AG09309 (cell line): ENCODE measurements around the gene COQ8A.

ENCODE experiments used
- DNase-seq: peaks from one replicate; pipeline ENCODE4 v3.0.0-alpha.2; 2010; ENCODE audit warnings: low read depth
- H3K4me3 ChIP-seq: 2 replicates; pipeline ENCODE4 v1.5.1; 2011; ENCODE audit warnings: mild to moderate bottlenecking, low read depth, low read length, moderate library complexity; ENCODE audit not compliant: control insufficient read depth
- TF ChIP-seq, protein P1 (sequence below): IDR thresholded peaks from 2 replicates; pipeline ENCODE4 v1.5.1; 2011; ENCODE audit warnings: mild to moderate bottlenecking, low read depth, low read length, inconsistent platforms; ENCODE audit not compliant: insufficient read depth, control insufficient read depth; ENCODE audit errors: missing control alignments

COQ8A gene

DNA sequence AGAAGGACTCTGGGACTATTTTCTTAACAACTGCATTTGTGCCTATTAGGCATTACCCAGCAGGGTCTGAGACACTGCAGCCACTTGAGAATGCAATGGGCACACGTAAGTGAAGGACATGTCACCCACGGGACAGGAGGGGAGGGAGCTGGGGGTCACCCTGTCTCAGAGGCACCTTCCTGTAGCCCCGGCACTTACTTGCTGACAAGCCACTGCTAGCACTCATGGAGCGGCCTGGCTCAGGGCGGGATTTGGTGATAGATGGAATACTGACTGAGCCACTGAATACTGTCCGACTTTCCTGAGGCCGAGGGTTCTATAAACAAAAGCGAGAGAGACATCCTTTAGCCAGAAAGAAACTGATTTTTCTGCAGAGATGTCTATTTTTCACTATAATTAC lies 64.7 kb downstream of the COQ8A start:
- DNase-seq, result no peak
- no peak overlapping the region for H3K4me3 ChIP-seq
- TF ChIP-seq, protein P1, sequence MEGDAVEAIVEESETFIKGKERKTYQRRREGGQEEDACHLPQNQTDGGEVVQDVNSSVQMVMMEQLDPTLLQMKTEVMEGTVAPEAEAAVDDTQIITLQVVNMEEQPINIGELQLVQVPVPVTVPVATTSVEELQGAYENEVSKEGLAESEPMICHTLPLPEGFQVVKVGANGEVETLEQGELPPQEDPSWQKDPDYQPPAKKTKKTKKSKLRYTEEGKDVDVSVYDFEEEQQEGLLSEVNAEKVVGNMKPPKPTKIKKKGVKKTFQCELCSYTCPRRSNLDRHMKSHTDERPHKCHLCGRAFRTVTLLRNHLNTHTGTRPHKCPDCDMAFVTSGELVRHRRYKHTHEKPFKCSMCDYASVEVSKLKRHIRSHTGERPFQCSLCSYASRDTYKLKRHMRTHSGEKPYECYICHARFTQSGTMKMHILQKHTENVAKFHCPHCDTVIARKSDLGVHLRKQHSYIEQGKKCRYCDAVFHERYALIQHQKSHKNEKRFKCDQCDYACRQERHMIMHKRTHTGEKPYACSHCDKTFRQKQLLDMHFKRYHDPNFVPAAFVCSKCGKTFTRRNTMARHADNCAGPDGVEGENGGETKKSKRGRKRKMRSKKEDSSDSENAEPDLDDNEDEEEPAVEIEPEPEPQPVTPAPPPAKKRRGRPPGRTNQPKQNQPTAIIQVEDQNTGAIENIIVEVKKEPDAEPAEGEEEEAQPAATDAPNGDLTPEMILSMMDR, result no peak

DNA sequence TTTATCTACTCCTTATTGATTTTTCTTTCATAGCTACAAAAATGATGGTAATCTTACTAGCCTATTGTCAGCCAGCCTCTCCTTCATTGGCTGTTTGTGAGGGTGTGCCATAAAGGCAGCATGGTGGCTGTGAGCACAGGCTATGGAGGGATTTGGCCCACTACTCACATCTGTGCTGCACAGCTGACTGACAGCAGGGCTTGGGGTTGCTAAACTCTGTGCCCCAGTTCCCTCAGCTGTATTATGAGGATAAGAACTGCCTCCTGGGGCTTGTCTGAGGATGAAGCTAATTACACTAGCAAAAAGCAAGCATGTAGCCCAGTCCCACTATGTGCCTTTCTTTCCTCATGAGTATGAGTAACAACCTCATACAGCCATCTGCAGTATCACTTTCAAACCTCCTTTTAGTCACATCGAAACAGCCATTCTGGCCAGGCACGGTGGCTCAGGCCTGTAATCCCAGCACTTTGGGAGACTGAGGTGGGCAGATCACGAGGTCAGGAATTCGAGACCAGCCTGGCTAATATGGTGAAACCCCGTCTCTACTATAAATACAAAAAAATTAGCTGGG lies 66.2 kb downstream of the COQ8A start:
- DNase-seq, result no peak
- TF ChIP-seq, protein P1, result no peak
- no peak overlapping the region for H3K4me3 ChIP-seq

DNA sequence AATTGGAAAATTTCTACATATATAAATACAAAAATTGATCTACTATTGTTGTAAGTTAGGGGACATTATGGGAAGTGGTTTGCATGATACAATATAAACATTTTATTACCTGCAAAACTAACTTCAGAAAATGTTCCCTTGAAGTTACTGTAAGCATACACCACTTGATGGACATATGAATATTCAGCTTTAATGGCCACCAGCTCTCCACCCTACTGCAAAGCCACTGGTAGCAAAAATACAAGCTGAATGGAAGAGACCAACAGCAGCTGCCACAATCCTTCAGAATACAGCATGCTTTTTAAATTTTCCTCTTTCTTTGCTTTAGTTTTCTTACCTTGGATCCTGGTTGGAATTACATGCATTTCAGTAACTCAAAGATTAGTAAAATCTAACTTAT lies 69.8 kb downstream of the COQ8A start:
- no peak for DNase-seq
- TF ChIP-seq, protein P1, result no peak
- H3K4me3 ChIP-seq, result no peak overlapping the region

DNA sequence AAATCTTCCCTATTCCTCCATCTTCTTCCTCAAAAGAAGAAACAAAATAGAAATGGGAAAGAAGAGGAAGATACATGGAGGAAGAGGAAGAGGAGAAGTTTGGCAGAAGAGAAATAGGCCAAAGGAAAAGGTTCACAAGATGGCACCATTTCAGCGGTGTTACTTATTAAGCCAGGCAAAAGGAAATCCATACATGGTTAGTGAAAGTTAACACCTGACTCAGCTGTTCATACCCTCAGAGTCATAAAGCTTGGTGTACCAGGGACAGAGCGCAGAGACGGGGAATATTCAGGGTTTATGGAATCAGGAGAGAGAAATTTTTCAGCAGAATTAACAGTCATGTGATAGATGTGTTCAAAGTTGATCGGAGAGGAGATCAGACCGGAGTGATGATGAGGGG lies 70.6 kb downstream of the COQ8A start:
- DNase-seq, result no peak
- TF ChIP-seq, protein P1, result no peak
- H3K4me3 ChIP-seq, result no peak overlapping the region

DNA sequence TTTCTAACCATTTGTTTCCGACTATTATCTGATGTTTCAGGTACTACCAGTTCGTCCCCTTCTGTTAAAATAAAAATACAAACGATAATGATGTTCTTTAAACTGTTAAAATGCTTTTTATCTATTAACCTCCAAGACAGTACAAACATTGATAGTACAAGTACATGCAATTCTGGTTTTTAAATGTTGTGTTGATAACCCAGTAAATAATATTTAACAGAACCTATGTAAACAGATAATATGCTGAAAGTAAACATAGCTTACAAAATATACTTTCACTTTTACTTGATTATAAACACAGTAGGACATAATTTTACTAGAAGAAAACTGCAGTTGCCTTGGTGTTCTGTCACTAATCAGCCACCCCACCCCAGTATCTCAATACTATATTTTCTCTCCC lies 76.9 kb downstream of the COQ8A start:
- DNase-seq, result no peak
- TF ChIP-seq, protein P1, result no peak
- H3K4me3 ChIP-seq, result no peak overlapping the region

DNA sequence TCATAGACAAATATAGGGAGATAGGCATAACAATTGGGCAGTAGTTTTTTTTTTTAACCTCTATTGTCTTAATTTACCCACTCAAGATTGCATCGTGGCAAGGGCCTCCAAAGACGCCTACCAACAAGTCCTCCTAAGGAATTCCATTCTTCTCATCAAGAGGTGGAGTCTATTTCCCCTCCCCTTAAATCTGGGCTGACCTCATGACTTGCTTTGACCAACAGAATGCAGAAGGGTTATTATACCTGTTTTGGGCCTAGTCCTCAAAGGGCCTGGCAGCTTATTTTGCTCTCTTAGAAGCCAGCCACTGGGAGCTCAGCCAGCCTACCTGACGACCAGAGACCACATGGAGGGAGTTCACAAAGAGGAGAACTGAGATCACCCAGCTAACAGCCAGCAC lies 92.3 kb downstream of the COQ8A start:
- no peak for DNase-seq
- no peak overlapping the region for H3K4me3 ChIP-seq
- TF ChIP-seq, protein P1, result no peak

DNA sequence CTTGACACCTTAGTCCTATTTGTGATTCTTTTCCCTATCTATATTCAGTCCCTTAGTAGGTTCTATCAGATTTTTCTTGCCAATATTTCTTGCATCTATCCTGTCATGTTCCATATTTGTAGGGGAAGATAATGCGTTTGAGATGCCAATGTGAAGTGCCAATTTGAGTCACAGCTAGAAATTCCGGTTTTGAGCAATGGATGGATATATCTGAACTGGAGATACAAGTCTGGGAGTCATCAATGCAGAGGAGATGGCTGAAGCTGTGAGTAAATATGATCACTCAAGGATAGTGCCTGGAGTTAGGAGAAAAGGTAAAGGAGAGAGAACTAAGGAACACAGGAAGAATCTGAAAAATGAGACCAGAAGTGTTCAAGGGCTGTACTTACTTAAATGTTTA lies 93.8 kb downstream of the COQ8A start:
- H3K4me3 ChIP-seq, result no peak overlapping the region
- no peak for DNase-seq
- TF ChIP-seq, protein P1, result no peak
